K562 treated with DMSO at 1 percent for 12 hours (cell line): ENCODE data around the gene KISS1. TPM values are rescaled to one million over a fixed set of nuclear protein-coding genes. Genes with fewer than 3 reads are reported as not detected.

Experiments used
- total RNA-seq: library from RNA; unstranded; fragments of 300-600 nt; gene quantifications from 2 replicates; pipeline ENCODE4 v1.2.3, GENCODE V29; 2022; ENCODE audit not compliant: insufficient read depth

KISS1 gene, protein sequence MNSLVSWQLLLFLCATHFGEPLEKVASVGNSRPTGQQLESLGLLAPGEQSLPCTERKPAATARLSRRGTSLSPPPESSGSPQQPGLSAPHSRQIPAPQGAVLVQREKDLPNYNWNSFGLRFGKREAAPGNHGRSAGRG
- not detected in 2 replicates for total RNA-seq

DNA sequence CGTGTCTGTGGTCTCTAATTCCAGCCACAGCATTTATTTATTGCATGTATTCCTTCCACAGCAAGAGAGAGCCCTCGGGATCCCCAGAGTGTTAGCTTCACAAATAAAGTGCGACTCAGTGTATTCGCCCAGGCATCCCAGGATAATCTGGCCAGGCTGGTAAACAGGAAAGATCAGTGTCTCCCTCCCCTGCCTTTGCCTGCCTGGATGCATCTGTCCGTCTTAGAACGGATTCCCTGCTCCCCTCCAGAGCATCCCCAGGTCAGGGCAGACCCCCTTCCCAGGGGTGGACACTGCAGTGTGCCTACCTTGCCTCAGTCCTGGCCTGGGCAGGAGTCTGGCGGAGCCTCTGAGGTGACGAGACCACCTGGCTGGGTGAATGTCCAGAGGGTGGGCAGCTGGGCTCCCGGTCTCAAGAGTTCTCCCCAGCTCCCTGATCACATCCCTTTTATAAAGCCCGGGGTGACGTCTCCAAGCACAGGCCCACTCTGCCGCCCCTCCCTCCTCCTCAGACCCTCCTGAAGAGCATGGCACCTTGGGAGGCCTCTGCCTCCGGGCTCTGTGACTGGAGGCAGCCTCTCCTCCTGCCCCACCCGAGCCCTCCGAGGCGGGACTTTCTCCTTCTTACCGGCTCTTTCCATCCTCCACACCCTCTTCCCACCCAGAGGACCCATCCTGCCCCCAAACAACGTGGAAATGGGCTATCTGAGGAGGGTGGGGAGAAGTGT is at the start of gene KISS1:
KISS1 (minus strand) TSS at position 424 of the 728 bp plus-strand sequence. CDS start 3,615 bp downstream, outside the sequence.

GRCh38 chr1:204213668-204214662 is 17.7 kb upstream of the KISS1 start, which contains the start of gene GOLT1A:
Gene GOLT1A, minus strand, starts transcription at chr1:204213988. Its CDS starts 82 bp downstream, at chr1:204213906.

GRCh38 chr1:204166219-204166618 is 30.1 kb downstream of the KISS1 start, which contains the start of gene REN:
Gene REN, minus strand, starts transcription at chr1:204166337. Its CDS starts 44 bp downstream, at chr1:204166293.

GRCh38 chr1:204151552-204152309 is 44.6 kb downstream of the KISS1 start, which contains the start of gene ETNK2:
Gene ETNK2, minus strand, starts transcription at chr1:204152044. Its CDS starts 192 bp downstream, at chr1:204151852.

Other genes starting within 250 kb of the KISS1 start
- gene SOX13, start 123.4 kb downstream of the KISS1 start, total RNA-seq: 0.56 TPM in 1 of 2 replicates, not detected in the other
- gene ETNK2, start 44.4 kb downstream of the KISS1 start, total RNA-seq: not detected in 2 replicates
- gene REN, start 30.2 kb downstream of the KISS1 start, total RNA-seq: not detected in 2 replicates
- not detected in 2 replicates for gene GOLT1A, start 17.5 kb upstream of the KISS1 start, total RNA-seq
- 0.24 and 0.58 TPM in 2 replicates for gene PLEKHA6, start 163.4 kb upstream of the KISS1 start, total RNA-seq
- gene PPP1R15B, start 215.3 kb upstream of the KISS1 start, total RNA-seq: 13.5 and 45.8 TPM in 2 replicates